DND-41 (cell line): Measurements from ENCODE around the gene MAGI1.

Source experiments
- ATAC-seq: fragments of 200-7000 bp; cut with Tn5 transposase; 3 replicates; pipeline ENCODE4 v1.9.1; 2021; ENCODE audit warnings: low read depth; ENCODE audit not compliant: insufficient read depth
- DNase-seq: peaks from one replicate; pipeline ENCODE4 v3.0.0-alpha.2; 2020
- H2AFZ ChIP-seq: 2 replicates; pipeline ENCODE4 v1.6.0; 2012; ENCODE audit warnings: low read depth, low read length
- H3K27ac ChIP-seq: 2 replicates; pipeline ENCODE4 v1.5.1; 2012; ENCODE audit warnings: low read length, inconsistent platforms
- H3K27me3 ChIP-seq: fragments of 200-600 bp; sonication (generic); 2 replicates; pipeline ENCODE4 v1.6.0; 2012; ENCODE audit warnings: low read length, mild to moderate bottlenecking, inconsistent platforms; ENCODE audit not compliant: insufficient read depth, poor library complexity
- H3K36me3 ChIP-seq: 2 replicates; pipeline ENCODE4 v1.5.1; 2012; ENCODE audit warnings: low read length, inconsistent platforms; ENCODE audit not compliant: insufficient read depth
- H3K4me1 ChIP-seq: 2 replicates; pipeline ENCODE4 v1.5.1; 2012; ENCODE audit warnings: mild to moderate bottlenecking, low read length; ENCODE audit not compliant: insufficient read depth
- H3K4me2 ChIP-seq: 2 replicates; pipeline ENCODE4 v1.6.0; 2012; ENCODE audit warnings: mild to moderate bottlenecking, moderate library complexity, low read length, inconsistent platforms; ENCODE audit not compliant: insufficient read depth
- H3K4me3 ChIP-seq, 2 experiments: fragments of 200-600 bp in 1 of 2; shearing (Covaris generic) in 1 of 2; 2 replicates each; pipeline ENCODE4 v1.5.1; 2012 to 2016; ENCODE audit warnings: inconsistent platforms in 2 of 2, low read length in 2 of 2, mild to moderate bottlenecking in 2 of 2, low read depth in 1 of 2, moderate library complexity in 1 of 2
- H3K79me2 ChIP-seq: 2 replicates; pipeline ENCODE4 v1.6.0; 2012; ENCODE audit warnings: low read length, inconsistent platforms; ENCODE audit not compliant: insufficient read depth
- H3K9ac ChIP-seq: 2 replicates; pipeline ENCODE4 v1.6.0; 2012; ENCODE audit warnings: low read depth, mild to moderate bottlenecking, inconsistent platforms, low read length, moderate library complexity
- H3K9me3 ChIP-seq: 2 replicates; pipeline ENCODE4 v1.5.1; 2012; ENCODE audit warnings: low read length, moderate library complexity, mild to moderate bottlenecking, inconsistent platforms; ENCODE audit not compliant: insufficient read depth, severe bottlenecking
- H4K20me1 ChIP-seq: 2 replicates; pipeline ENCODE4 v1.6.0; 2012; ENCODE audit warnings: low read length; ENCODE audit not compliant: insufficient read depth
- CTCF ChIP-seq: IDR thresholded peaks from 2 replicates; pipeline ENCODE4 v1.5.1; 2012; ENCODE audit warnings: borderline replicate concordance, low read length, moderate library complexity, mild to moderate bottlenecking; ENCODE audit not compliant: poor library complexity, severe bottlenecking; ENCODE audit errors: extremely low read depth
- EZH2 ChIP-seq: IDR thresholded peaks from 3 replicates; pipeline ENCODE4 v1.6.1; 2012; ENCODE audit warnings: borderline replicate concordance, low read depth, mild to moderate bottlenecking, moderate library complexity, low read length, inconsistent platforms; ENCODE audit not compliant: severe bottlenecking

The MAGI1 gene

GRCh38 chr3:65785065-65785645, 253.6 kb downstream of the MAGI1 start:
- no peaks in the 10 kb centered on the region for H3K4me1 ChIP-seq
- DNase-seq (no peak), ATAC-seq (peak; percentile 37; the same call in 1 of the 3 replicates)
- H3K4me3 ChIP-seq, result no peak overlapping the region
- H3K4me2 ChIP-seq, result no peak overlapping the region
- H3K36me3 ChIP-seq, result no peaks in the 10 kb centered on the region
- no peaks in the 10 kb centered on the region for H4K20me1 ChIP-seq
- no peak overlapping the region for H3K27ac ChIP-seq
- no peaks in the 10 kb centered on the region for H3K27me3 ChIP-seq
- H3K79me2 ChIP-seq, result no peaks in the 10 kb centered on the region
- H3K9ac ChIP-seq, result no peak overlapping the region
- TF ChIP-seq CTCF (peak; percentile 71), EZH2 (no peak)
- H2AFZ ChIP-seq, result no peak overlapping the region
- no peaks in the 10 kb centered on the region for H3K9me3 ChIP-seq

- Histone ChIP-seq H3K79me2 (no peaks in the 10 kb centered on the region), H2AFZ (no peak overlapping the region), H4K20me1 (no peaks in the 10 kb centered on the region), H3K27ac (no peak overlapping the region), H3K9me3 (no peaks in the 10 kb centered on the region), H3K4me2 (no peak overlapping the region), H3K4me1 (no peaks in the 10 kb centered on the region), H3K9ac (no peak overlapping the region), H3K36me3 (no peaks in the 10 kb centered on the region), H3K4me3 (no peak overlapping the region), H3K27me3 (no peaks in the 10 kb centered on the region)
- DNase-seq (no peak), ATAC-seq (no peak)
- TF ChIP-seq EZH2, result no peak
- no peak for TF ChIP-seq CTCF
Observed at GRCh38 chr3:65783117-65783516, 255.6 kb downstream of the MAGI1 start.

GRCh38 chr3:65781594-65781993, 257.1 kb downstream of the MAGI1 start:
- Histone ChIP-seq H3K36me3 (no peaks in the 10 kb centered on the region), H3K79me2 (no peaks in the 10 kb centered on the region), H3K9me3 (no peaks in the 10 kb centered on the region), H3K4me1 (no peaks in the 10 kb centered on the region), H3K27ac (no peak overlapping the region), H2AFZ (no peak overlapping the region), H3K4me3 (no peak overlapping the region), H3K4me2 (no peak overlapping the region), H4K20me1 (no peaks in the 10 kb centered on the region), H3K9ac (no peak overlapping the region), H3K27me3 (no peaks in the 10 kb centered on the region)
- no peak for TF ChIP-seq CTCF
- TF ChIP-seq EZH2, result no peak
- ATAC-seq (no peak), DNase-seq (no peak)
